PC-3 (cell line): ENCODE measurements around the gene UCHL1.

Experiments used
- EZH2phosphoT487 ChIP-seq: fragments of 300-600 bp; sonication (generic); IDR thresholded peaks from 2 replicates; pipeline ENCODE4 v1.6.1; 2018; ENCODE audit warnings: mild to moderate bottlenecking, antibody characterized with exemption, low read length, borderline replicate concordance
- TF ChIP-seq, protein P1 (sequence below): fragments of 300-600 bp; sonication (generic); conservative IDR thresholded peaks from 2 replicates; pipeline ENCODE4 v1.5.1; 2017; ENCODE audit warnings: antibody characterized with exemption, low read depth, mild to moderate bottlenecking, low read length

DNA sequence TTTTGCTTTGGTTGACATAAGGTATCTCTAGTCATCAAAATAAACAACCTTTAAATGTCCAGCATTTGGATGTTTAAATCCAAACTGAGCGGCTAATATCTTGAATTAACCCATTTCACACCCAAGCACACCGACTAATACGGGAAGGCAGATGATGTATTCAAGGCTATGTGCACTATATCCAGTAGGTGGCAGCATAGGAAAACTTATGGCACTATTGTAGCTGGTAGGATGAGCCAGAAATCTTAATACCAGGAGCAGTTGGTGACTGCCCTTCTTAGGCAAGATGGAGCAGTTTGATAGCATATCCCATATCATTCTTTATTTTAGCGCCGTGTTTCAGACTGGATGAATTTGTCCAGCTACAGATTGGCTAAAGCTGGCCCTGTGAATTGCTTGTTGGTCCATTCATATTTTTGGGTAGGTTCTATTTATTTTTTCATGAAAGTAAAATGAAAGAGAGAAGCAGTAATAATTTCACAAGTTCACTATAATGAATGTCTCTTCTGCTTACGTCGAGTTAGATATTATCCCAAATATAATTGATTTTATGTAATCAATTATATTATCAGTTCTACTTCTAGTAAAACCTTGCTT lies 24.4 kb downstream of the UCHL1 start:
- TF ChIP-seq, protein P1, sequence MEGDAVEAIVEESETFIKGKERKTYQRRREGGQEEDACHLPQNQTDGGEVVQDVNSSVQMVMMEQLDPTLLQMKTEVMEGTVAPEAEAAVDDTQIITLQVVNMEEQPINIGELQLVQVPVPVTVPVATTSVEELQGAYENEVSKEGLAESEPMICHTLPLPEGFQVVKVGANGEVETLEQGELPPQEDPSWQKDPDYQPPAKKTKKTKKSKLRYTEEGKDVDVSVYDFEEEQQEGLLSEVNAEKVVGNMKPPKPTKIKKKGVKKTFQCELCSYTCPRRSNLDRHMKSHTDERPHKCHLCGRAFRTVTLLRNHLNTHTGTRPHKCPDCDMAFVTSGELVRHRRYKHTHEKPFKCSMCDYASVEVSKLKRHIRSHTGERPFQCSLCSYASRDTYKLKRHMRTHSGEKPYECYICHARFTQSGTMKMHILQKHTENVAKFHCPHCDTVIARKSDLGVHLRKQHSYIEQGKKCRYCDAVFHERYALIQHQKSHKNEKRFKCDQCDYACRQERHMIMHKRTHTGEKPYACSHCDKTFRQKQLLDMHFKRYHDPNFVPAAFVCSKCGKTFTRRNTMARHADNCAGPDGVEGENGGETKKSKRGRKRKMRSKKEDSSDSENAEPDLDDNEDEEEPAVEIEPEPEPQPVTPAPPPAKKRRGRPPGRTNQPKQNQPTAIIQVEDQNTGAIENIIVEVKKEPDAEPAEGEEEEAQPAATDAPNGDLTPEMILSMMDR, result peak; percentile 90
- TF ChIP-seq EZH2phosphoT487, result no peak
